ENCODE results near the gene TMEM63A. TPM values are rescaled to one million over a fixed set of nuclear protein-coding genes. Genes with fewer than 3 reads are reported as not detected.

The TMEM63A gene
- total RNA-seq, 1 experiment from 2014 or later, result 115 TPM

- intact Hi-C loops (cut with micrococcal nuclease; ENCODE audit: unreplicated experiment), result no loop called here
- Histone ChIP-seq H3K4me1 (replicated peaks; ENCODE audit: insufficient read depth) (no peaks in the 10 kb centered on the region), H3K4me3 (no peak overlapping the region), H3K9me2 (ENCODE audit: insufficient read depth) (no peaks in the 10 kb centered on the region), H3K36me3 (ENCODE audit: low read depth) (no peaks in the 10 kb centered on the region), H2AFZ (no peak overlapping the region), H3K4me2 (no peak overlapping the region), H3F3A (ENCODE audit: insufficient read depth, low read depth) (no peaks in the 10 kb centered on the region), H3K27me3 (ENCODE audit: insufficient read depth, low read depth) (no peaks in the 10 kb centered on the region), H4K20me1 (ENCODE audit: insufficient read depth) (no peaks in the 10 kb centered on the region), H3K9me3 (ENCODE audit: insufficient read depth, low read depth) (no peaks in the 10 kb centered on the region), H3K79me2 (ENCODE audit: low read depth) (no peaks in the 10 kb centered on the region), H3K27ac (no peak overlapping the region)
- ChIA-PET POLR2A (ENCODE audit: unreplicated experiment) (no interaction called here), CTCF (no interaction called here)
- TF ChIP-seq EZH2 (IDR thresholded peaks at IDR 0.05; ENCODE audit: low read depth), result no peak
- no peak for TF ChIP-seq CTCF (conservative IDR thresholded peaks at IDR 0.05)
- no peak for DNase-seq
- no TSS peak for BruUV-seq (replicated peaks)
These were observed 25.2 kb upstream of the TMEM63A start for GRCh38 chr1:225907341-225907740.

GRCh38 chr1:225906467-225906866, 24.3 kb upstream of the TMEM63A start:
- no peaks in the 10 kb centered on the region for H3K27me3 ChIP-seq (ENCODE audit: insufficient read depth, low read depth)
- no TSS peak for BruUV-seq (replicated peaks)

GRCh38 chr1:225903623-225904022, 21.4 kb upstream of the TMEM63A start:
- Histone ChIP-seq H3K9me2 (ENCODE audit: insufficient read depth) (no peaks in the 10 kb centered on the region), H3K9me3 (ENCODE audit: insufficient read depth, low read depth) (no peaks in the 10 kb centered on the region), H3F3A (ENCODE audit: insufficient read depth, low read depth) (no peaks in the 10 kb centered on the region), H3K79me2 (ENCODE audit: low read depth) (no peaks in the 10 kb centered on the region), H3K4me2 (no peak overlapping the region), H3K4me3 (no peak overlapping the region), H3K36me3 (ENCODE audit: low read depth) (no peaks in the 10 kb centered on the region), H4K20me1 (ENCODE audit: insufficient read depth) (no peaks in the 10 kb centered on the region), H3K4me1 (replicated peaks; ENCODE audit: insufficient read depth) (no peaks in the 10 kb centered on the region), H3K27me3 (ENCODE audit: insufficient read depth, low read depth) (no peaks in the 10 kb centered on the region), H2AFZ (no peak overlapping the region), H3K27ac (no peak overlapping the region)
- BruUV-seq (replicated peaks), result no TSS peak
- CTCF ChIA-PET, result interaction anchor here (0.6 kb wide), 1 partner anchor 421 kb away, joined by 3 read pairs; no protein-coding TSS in a partner anchor
- POLR2A ChIA-PET (ENCODE audit: unreplicated experiment), result no interaction called here
- no peak for TF ChIP-seq EZH2 (IDR thresholded peaks at IDR 0.05; ENCODE audit: low read depth)
- TF ChIP-seq CTCF (conservative IDR thresholded peaks at IDR 0.05), result no peak
- intact Hi-C loops (cut with micrococcal nuclease; ENCODE audit: unreplicated experiment), result no loop called here
- DNase-seq, result no peak

More at GRCh38 chr1:225906467-225906866, 24.3 kb upstream of the TMEM63A start:
- TF ChIP-seq CTCF (conservative IDR thresholded peaks at IDR 0.05) (no peak), EZH2 (IDR thresholded peaks at IDR 0.05; ENCODE audit: low read depth) (no peak)
- ChIA-PET CTCF (interaction anchor here (0.6 kb wide), 1 partner anchor 191 kb away, joined by 4 read pairs; no protein-coding TSS in a partner anchor), POLR2A (ENCODE audit: unreplicated experiment) (no interaction called here)
- Histone ChIP-seq H3K4me1 (replicated peaks; ENCODE audit: insufficient read depth) (no peaks in the 10 kb centered on the region), H3F3A (ENCODE audit: insufficient read depth, low read depth) (no peaks in the 10 kb centered on the region), H3K36me3 (ENCODE audit: low read depth) (no peaks in the 10 kb centered on the region), H3K4me3 (no peak overlapping the region), H3K4me2 (no peak overlapping the region), H2AFZ (no peak overlapping the region), H4K20me1 (ENCODE audit: insufficient read depth) (no peaks in the 10 kb centered on the region), H3K79me2 (ENCODE audit: low read depth) (no peaks in the 10 kb centered on the region), H3K9me2 (ENCODE audit: insufficient read depth) (no peaks in the 10 kb centered on the region), H3K9me3 (ENCODE audit: insufficient read depth, low read depth) (no peaks in the 10 kb centered on the region), H3K27ac (no peak overlapping the region)
- DNase-seq, result no peak
- intact Hi-C loops (cut with micrococcal nuclease; ENCODE audit: unreplicated experiment), result no loop called here

Measured in PC-9 (cell line).